AG09319 (cell line): ENCODE results near the gene DESI2.

ENCODE experiments used
- DNase-seq: peaks from one replicate; pipeline ENCODE4 v3.0.0-alpha.2; 2010; ENCODE audit warnings: low read depth; ENCODE audit errors: extremely low read depth
- TF ChIP-seq, protein P1 (sequence below): IDR thresholded peaks from 2 replicates; pipeline ENCODE4 v1.5.1; 2011; ENCODE audit warnings: low read depth, mild to moderate bottlenecking, inconsistent platforms, low read length, moderate library complexity

DESI2 gene

DNA sequence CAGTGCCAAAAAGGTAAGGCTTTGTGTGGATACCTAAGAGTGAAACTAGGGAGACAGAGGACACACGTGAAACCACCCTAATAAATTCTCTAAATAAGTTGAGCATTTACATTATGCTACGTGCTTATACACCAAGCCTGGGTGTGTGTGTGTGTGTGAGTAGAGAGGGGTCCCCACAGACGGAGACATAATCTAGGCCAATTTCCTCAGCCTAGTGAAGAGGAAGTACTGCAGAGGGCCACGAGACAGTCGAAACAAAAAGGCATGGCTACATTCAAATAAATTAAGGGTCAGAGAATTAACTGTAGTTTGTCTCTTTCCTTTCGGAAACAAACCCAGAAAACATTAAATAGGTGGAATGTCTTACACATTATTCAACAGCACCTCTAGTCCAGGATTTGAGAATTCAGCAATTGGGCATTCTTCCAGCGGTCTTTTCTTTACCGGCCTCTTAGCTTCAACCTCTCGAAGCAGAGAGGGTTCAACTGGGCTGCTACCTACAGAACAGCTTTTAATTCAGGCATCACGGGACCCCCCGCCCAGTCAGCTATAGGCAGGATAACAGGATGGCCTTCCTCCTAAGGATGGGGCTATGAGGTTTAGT lies 75.0 kb downstream of the DESI2 start:
- TF ChIP-seq, protein P1, sequence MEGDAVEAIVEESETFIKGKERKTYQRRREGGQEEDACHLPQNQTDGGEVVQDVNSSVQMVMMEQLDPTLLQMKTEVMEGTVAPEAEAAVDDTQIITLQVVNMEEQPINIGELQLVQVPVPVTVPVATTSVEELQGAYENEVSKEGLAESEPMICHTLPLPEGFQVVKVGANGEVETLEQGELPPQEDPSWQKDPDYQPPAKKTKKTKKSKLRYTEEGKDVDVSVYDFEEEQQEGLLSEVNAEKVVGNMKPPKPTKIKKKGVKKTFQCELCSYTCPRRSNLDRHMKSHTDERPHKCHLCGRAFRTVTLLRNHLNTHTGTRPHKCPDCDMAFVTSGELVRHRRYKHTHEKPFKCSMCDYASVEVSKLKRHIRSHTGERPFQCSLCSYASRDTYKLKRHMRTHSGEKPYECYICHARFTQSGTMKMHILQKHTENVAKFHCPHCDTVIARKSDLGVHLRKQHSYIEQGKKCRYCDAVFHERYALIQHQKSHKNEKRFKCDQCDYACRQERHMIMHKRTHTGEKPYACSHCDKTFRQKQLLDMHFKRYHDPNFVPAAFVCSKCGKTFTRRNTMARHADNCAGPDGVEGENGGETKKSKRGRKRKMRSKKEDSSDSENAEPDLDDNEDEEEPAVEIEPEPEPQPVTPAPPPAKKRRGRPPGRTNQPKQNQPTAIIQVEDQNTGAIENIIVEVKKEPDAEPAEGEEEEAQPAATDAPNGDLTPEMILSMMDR, result no peak
- DNase-seq, result no peak

DNA sequence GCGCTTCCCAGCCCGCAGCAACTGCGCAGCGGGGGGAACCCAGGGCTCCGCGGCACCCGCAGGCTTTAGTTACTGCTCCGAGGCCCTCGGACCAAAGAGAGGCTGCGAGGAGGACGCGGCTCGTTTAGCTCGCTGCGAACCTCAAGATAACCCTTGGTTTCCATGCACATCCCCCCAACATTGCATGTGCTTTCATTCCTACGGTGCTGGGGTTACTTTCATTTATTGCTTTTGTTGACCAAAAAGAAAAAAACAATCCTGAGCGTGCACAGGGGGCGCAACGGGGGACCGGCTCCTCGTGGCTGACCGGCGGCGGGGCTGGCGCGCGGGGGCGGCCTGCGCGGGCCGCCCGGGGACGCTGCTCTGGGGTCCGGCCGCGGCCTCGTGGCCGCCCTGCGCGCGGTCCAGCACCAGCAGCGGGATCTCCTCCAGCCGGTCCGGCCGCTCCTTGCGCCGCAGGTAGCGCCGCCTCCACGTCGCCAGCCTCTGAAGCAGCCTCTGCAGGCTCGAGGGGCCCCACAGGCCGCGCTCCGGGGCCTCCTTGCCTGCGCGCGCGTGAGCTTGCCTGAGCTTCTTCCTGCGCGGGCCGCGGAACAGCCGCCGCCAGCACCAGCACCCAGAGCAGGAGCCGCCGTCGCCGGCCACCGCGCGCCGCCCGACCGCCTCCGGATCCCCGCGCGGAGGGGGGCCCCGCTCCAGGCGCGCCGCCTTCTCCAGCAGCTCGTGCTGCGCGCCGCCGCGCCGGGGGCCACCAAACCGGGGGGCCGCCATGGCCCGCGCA lies 77.4 kb downstream of the DESI2 start:
- TF ChIP-seq, protein P1, result no peak
- DNase-seq, result peak; percentile 4

DNA sequence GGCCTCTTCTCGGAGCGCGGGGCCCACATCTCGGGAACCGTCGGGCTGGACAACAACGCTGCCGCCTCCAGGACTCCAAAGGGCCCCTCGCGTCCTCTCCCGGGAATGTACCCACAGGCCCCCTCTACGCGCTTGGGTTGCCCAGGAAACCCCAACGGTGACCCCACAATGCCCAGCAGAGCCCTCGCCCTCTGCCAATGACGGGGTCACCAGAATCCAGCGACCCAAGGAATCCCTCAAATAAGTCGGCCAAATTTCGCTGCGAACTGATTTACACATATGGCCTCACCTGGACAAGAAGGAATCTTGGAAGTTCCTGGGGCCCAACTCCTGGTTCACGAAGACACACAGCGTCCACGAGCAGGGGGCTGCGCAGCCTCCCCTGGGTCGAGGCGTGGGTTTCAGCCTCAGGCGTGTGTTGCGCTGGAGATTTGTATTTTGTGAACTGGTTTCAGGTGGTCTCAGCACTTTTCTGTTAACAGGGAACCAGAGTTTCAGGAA lies 78.1 kb downstream of the DESI2 start:
- TF ChIP-seq, protein P1, result no peak
- no peak for DNase-seq

DNA sequence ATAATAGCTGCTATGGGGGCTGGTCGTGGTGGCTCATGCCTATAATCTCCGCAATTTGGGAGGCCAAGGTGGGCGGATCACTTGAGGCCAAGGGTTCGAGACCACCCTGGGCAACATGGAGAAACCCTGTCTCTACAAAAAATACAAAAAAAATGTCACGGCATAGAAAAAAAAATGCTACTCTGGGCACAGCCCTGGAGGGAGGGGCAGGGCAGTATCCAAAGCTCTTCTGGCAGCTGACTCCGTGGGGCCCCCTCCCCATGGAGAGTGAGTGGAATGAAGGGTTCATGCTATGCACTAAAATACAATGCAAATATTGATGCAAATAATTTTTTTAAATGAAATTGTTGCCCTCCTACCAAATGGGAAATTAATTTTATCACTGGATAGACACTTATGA lies 78.7 kb downstream of the DESI2 start:
- TF ChIP-seq, protein P1, result no peak
- no peak for DNase-seq

DNA sequence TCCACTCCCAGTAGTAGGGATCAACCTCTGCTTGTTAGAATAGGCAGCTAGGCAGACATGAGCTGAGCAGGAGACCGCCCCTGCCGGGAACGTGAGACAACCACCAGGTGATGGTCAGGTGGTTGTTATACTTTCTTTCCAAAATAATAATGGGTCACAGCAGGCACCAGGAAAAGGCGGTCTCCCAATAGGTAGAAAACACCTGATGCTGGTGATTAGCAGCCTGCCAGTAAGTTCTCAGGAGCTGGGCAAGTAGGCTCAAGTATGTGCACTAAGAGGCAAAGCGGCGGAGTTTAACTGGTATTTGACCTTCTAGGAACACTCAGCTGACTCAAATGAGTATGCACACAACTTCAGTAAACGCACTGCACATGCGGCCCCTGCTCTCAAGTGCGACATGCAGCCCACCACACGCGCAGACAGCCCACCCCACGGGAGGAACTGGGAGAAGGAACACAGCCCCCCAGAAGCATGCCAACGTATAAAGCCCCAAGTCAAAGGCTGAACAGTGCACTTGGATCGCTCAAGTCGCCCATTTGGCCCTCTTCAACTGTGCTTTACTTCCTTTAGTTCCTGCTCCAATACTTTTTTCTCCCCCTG lies 80.0 kb downstream of the DESI2 start:
- TF ChIP-seq, protein P1, result no peak
- no peak for DNase-seq

DNA sequence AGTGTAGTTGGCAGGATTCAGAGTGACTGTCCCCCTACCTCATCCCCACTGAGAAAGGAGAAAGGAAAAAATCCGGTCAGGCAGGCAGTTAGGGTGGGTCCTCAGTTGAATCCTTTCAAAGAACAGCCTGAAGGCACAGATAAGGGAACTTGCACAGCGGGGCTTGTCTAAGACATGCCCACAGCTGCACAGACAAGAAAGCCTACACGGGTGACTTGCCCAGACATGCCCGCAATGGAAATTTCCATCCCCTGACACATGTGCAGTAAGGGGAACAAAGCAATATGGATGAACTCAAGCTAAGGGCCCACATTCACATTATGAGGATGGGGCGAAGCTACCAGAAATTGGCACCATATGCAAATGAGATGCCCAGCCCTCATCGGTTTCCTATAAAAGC lies 82.5 kb downstream of the DESI2 start:
- TF ChIP-seq, protein P1, result no peak
- DNase-seq, result no peak
